ENCODE measurements around the gene FAM163A. TPM values are rescaled to one million over a fixed set of nuclear protein-coding genes. Genes with fewer than 3 reads are reported as not detected.

Gene FAM163A
- total RNA-seq, 1 donor from 2014 or later = 0.27 TPM

DNA sequence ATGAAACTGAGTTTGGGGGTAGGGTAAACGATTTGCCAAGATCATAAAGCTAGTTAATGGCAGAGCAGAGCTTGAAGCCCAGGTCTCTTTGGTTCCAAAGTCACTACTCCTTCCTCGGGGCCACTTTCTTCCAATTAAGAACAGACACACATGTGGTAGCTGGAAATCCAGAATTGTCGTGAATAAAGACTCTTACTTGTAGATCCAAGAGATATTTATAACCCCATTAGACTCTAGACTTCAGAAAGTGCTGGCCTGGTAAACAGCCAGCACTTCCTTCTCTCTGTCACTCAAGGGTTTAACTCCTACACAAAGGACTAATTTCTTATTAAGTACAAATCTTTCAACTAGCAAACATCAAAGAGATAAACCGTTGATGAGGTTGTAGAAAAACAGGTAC lies 2.7 kb downstream of the FAM163A start:
- intact Hi-C loops (cut with micrococcal nuclease) = no loop called here
- DNase-seq = no peak
- ATAC-seq = no peak

DNA sequence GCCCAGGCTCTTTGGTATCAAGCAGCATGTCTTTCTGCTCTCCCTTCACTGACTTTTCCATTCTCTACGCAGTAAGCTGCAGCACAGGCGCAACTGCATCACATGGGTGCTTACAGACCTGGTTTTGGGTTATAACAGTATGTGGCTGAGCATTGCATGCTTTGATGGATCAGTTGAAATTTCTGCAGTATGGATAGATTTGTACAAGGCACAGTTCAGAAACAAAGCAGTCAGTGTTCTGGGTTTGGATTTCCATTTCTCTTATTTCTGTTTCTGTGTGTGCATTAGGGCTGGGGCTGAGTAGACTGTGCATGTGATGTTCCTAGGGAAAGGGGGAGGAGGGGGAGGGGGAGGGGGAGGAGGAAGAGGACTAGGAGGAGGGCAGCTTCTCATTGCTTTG lies 4.5 kb downstream of the FAM163A start:
- ATAC-seq (no peak), DNase-seq (no peak)
- intact Hi-C loops (cut with micrococcal nuclease) = no loop called here

DNA sequence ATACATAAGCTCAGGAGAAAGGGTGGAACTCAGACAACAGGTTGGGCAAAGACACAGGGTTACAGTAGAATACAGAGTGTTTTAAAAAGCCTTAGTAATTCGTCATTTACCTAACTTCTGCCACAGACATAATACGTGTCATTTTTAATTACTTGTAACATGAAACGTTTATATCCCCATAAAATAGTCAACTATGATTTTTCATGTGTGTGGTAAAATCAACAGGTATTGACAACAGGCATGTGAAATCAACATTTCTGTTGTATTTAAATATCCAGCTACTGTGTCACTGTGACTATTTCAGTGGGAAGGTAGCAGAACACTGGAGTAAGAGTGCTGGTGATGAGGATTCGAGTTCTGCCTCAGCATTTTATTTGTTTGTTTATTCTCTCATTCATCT lies 5.7 kb downstream of the FAM163A start:
- ATAC-seq (no peak), DNase-seq (no peak)
- intact Hi-C loops (cut with micrococcal nuclease) = no loop called here

DNA sequence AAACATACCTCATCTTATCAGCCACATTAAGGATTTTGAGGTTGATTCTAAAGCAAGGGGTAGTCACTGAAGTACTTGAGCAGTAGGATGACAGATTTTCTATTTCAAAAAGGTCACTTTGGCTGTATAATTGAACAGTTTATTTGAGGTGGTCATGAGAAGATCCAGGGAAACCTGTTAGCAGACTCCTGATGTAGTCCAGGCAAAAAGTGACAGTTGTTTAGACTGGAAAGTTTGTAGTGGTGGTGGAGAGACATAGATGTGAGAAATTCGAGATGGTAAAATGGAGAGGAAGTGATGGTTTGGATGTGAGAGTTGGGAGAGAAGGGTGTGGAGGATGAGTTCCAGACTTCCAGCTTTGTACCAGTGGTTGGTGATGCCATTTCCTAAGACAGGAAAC lies 7.5 kb downstream of the FAM163A start:
- ATAC-seq = no peak
- no peak for DNase-seq
- intact Hi-C loops (cut with micrococcal nuclease) = no loop called here

DNA sequence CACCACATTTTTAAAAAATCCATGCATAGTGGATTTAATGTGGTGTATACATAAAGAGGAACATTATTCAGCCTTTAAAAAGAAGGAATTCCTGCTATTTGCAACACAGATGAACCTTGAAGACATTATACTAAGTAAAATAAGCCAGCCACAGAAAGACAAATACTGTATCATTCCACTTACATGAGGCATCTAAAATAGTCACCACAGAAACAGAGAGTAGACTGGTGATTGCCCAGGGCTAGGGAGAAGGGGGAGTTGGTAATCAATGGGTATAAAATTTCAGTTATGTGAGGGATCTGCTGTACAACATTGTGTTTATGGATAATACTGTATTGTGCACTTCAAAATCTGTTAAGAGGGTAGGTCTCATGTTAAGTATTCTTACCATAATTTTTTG lies 10.0 kb downstream of the FAM163A start:
- DNase-seq (no peak), ATAC-seq (no peak)
- intact Hi-C loops (cut with micrococcal nuclease) = no loop called here

DNA sequence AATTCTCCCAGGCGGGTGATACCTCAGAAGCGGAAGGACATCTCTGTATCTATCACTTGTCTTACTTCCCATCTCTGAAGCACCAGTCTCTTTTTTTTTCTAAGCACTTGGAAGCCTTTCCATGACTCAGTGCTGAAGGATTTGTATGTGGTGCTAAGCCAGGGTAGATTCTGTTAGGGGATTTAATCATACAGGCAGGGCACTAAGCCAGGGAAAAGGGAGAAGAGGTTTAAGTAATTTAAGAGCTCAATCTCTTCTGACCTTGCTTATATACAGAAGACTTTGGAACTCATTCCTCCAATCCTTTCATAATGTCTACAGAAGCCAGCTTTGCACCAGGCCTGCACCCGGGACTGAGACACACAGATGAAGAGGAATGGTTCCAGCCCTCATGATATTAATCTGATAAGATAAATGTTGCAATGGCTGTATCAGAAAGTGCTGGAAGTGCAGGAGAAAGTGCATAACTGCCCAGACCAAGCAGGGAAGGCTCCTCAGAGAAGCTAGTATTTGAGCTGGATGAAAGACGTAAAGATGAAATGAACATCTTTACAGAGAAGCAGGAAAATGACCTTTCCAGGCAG lies 11.0 kb downstream of the FAM163A start:
- DNase-seq (no peak), ATAC-seq (peak; percentile 34)
- intact Hi-C loops (cut with micrococcal nuclease) = no loop called here

DNA sequence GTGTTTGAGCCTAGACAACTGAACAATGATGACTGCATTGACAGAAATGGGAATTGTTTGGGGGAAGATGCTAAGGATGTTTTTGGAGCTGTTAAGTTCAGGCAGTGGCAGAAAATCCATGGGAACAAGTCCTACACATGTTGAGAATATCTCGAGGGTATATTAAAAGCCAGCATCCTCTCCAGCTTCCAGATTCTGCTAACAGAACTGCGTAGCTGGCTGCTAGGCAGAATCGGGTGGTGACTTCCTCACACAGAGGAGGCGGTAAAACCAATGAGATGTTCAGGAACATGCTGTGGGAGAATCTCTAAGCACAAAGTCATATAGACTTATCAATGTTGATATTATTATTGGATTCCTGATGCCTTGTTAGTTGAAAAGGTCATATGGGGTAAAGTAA lies 14.8 kb downstream of the FAM163A start:
- intact Hi-C loops (cut with micrococcal nuclease) = no loop called here
- ATAC-seq = peak; percentile 30
- DNase-seq = no peak

DNA sequence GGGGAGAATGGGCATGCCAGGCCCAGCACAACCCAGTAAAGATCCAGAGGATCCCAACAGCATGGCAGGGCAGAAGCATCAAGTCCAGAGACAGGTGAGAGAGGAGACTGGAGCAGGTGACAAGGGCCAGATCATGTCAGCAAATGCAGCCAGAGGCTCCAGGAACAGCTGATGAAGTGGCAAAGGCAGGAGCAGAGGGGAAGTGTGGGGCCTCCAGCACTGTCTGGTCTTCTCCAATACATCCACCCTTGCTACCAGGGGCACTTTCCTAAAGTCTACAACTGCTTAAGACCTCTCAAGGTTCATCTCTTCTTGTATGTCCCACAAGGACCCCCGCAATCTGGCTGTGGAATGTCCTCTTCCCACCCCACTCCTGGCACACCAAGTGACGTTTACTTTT lies 17.4 kb downstream of the FAM163A start:
- no peak for ATAC-seq
- intact Hi-C loops (cut with micrococcal nuclease) = no loop called here
- no peak for DNase-seq

DNA sequence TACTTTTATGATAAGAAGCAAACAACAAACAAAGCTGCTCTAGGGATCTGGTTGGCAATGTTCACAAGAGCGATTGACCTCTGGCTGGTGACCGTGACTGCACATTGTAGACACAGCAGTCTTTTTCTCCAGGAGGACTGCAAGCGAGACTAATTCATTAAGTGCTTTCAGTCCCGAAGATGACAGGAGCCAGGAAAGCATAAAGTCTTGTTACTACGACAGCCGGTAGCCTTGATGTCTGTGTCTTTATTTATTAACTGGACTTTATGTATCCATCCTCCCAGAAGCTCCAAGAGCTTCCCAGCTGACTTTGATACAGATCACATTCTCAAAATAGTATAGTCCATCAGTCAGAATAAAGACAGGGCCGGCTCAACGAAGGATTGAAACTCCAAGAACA lies 18.2 kb downstream of the FAM163A start:
- intact Hi-C loops (cut with micrococcal nuclease) = no loop called here

DNA sequence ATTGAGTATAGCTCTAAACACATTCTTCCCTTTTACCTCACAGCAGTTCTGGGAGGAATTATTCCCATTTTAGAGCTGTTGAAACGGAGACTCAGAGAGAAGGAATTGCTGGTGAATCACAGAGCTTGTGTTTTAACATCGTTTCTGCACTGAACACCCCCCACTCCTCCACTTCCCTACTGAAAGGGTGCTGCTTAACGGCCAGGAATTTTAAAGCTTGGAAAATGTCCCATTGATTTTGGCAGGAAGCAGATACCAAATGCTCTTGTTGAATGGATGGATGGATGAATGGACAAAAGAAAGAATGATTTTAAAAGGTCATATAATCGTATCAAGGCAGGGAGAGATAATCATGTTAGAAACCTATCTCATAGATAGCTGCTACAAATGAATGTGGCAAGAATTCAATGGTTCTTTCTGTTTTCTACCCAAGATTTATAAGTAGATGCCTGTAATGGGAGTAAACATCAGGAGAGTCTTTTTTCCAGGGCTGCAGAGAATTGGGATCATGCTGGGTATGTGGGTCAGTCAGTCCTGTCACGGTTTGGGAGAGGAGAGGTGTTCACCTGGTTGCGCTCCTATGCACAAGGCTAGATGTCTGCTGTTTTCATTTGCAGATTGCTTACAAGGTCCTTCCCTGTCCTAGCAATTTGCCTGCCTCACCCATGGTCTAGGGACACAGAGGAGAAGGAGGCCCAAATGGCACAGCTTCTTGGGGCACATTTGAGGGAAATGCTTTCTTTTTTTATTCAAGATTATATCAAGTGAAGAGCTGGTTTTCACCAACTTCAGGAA lies 19.0 kb downstream of the FAM163A start:
- ATAC-seq (no peak), DNase-seq (no peak)
- intact Hi-C loops (cut with micrococcal nuclease) = no loop called here

More for the DNA sequence above, 18.2 kb downstream of the FAM163A start:
- no peak for ATAC-seq
- DNase-seq = no peak

DNA sequence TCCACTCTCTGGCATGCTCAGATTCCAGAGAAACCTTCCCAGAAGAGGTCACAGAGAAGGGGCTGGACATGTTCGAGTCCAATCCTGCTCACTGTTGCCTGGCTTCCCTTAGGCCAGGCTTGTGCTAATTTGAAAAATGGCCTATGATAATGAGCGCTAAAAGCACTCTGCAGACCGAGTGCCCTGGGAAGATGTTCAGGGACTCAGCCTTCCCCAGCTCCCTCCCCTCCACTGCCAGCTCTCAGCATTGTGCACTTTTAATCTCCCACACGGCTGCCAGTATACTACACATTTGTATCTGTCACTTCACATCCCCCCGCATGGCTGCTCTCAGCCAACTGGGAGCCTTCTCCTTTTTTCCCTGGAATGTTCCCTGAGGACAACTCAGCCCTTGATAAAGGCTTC lies 24.1 kb downstream of the FAM163A start:
- no peak for DNase-seq
- intact Hi-C loops (cut with micrococcal nuclease) = no loop called here
- ATAC-seq = no peak

DNA sequence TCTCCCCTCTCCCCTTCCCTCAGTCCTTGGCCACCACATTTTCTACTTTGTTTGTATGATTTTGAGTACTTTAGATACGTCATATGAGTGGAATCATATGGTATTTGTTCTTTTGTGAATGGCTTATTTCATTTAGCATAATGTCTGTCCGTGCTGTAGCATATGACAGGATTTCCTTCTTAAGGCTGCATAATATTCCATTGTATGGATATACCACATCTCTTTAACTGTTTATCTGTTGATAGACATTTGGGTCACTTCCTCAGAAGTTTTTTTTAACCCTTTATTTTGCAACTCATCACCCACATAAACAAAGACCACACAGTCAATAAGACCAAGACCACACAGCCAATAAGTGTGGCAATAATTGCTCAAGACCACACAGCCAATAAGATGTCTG lies 24.9 kb downstream of the FAM163A start:
- ATAC-seq = no peak
- no peak for DNase-seq
- intact Hi-C loops (cut with micrococcal nuclease) = no loop called here

DNA sequence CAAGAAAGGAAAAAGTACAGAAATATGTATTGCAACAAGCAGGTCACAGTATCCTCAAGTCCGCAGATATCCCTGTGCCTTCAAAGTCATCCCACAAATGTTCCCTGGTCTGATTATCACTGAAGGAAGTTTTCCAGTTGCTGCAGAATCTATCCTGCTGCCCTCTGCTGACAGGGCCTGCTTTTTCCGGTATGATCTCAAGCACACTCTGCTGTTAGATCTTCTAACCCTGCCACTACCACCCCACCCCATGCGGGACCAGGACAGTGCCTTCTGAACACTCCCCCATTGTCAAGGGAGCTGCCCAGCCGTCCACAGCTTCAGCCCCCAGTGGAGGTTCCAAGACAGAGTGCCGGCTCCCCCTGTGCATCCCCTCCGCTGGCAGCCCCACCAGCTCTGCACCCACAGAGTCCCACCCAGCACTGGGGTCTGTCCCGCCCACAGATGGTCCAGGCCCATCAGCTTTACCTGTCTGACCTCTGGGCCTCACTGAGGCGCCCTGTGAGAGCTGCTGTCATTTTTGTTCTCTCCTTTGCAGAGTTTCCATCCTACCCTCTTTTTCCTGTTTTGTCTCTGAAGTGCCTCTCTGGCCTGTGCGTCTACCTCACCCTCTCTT lies 27.9 kb downstream of the FAM163A start:
- no peak for DNase-seq
- ATAC-seq = no peak
- intact Hi-C loops (cut with micrococcal nuclease) = no loop called here

DNA sequence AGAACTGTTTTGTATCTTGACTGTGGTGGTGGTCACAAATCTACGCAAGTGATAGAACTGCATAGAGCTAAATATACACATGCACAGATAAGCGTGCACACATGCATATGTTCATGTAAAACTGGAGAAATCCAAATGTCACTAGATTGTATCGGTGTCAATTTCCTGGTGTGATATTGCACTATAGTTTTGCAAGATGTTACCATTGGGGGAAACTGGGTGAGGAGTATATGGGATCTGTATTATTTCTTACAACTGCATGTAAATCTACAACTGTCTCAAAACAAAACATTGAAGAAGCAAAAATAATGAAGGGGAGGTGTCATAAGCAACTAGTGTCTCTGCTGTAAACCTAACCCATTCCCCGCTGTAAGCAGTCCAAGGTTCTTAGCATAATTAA lies 30.2 kb downstream of the FAM163A start:
- no peak for ATAC-seq
- no peak for DNase-seq
- intact Hi-C loops (cut with micrococcal nuclease) = no loop called here

DNA sequence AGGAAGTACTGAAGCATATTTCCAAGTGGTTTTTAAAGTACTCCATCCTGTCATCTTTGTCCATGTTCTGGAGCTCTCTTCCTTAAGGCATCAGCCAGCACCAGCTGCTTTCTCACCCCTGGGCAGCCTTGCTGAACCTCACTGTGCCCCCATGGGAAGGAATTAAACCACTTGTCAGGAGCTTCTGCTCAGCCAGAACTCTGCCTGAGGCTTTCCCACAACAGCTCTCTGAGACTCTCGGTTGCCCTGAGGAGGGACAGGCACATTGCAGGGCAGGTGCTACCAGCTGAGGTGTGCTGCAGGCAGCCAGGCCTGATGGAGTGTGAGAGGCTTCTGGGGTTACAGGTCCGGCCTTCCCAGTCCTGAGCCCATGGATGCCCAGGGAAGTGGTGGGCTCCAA lies 30.9 kb downstream of the FAM163A start:
- DNase-seq (no peak), ATAC-seq (no peak)
- intact Hi-C loops (cut with micrococcal nuclease) = no loop called here

DNA sequence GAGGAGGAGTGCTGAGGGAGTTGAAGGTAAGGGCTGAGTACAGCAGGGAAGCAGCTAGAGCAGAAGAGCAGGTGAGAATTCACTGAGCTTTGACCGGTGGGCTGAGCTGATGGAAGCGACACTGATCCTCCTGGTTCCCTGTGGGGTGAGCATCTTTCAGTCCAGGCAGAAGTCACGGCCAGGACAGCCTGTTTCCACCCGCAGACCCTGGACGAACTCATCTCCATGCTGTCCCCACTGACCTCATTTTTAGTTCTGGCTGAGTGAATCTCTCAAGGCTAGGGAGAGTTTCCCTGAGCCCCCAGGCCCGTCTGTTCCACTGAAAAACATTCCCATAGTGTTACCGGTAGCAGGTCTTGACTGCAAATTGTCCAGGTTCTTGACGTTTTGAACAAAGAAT lies 31.5 kb downstream of the FAM163A start:
- DNase-seq = no peak
- intact Hi-C loops (cut with micrococcal nuclease) = no loop called here
- ATAC-seq = no peak

DNA sequence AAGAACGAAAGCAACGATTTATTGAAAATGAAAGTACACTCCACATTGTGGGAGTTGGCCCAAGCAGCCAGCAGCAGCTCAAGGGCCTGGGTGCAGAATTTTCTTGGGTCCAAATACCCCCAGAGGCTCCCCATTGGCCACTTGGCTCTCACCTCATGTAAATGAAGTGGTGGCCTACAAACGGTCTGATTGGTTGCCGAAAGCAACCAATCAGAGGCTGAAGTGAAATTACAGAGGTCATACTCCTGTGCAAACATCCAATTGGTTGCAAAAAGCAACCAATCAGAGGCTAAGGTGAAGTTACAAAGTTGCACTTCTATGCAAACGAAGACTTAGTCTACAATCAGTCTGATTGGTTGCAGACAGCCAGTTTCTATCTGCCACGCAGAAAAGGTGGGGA lies 31.9 kb downstream of the FAM163A start:
- ATAC-seq = no peak
- no peak for DNase-seq
- intact Hi-C loops (cut with micrococcal nuclease) = no loop called here

DNA sequence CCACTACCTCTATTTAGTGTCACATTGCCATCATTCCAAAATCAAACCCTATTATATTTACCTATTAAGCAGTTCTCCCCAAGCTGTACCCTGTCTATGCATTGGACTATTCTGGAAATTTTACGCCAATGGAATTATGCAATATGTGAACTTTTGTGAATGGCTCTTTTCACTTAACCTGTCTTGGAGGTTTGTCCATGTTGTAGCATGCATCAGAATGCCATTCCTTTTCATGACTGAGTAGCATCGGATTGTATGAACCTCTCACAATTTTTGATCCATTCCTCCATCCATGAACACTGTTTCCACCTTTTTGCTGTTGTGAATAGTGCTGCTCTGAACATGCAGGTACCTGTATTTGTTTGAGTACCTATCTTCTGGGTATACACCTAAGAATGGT lies 33.7 kb downstream of the FAM163A start:
- DNase-seq = no peak
- intact Hi-C loops (cut with micrococcal nuclease) = no loop called here
- no peak for ATAC-seq

DNA sequence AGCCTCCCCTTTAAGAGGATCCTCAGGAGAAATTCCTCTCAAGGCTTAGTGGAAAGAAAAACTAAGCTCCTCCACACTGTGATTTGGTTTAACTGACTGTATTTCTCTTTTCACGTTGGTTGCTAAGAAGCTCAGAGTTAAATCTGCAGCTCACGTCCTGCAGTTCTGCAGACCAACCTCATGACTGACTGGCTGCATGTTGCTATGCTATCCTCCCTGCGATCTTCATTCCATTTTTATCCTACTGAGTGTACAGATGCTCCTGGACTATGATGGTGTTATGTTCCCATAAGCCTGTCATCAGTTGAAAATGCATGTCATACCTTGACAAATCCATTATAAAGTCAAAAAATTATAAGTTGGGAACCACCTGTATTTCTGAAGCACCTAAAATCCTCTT lies 34.6 kb downstream of the FAM163A start:
- intact Hi-C loops (cut with micrococcal nuclease) = no loop called here
- DNase-seq (no peak), ATAC-seq (no peak)

DNA sequence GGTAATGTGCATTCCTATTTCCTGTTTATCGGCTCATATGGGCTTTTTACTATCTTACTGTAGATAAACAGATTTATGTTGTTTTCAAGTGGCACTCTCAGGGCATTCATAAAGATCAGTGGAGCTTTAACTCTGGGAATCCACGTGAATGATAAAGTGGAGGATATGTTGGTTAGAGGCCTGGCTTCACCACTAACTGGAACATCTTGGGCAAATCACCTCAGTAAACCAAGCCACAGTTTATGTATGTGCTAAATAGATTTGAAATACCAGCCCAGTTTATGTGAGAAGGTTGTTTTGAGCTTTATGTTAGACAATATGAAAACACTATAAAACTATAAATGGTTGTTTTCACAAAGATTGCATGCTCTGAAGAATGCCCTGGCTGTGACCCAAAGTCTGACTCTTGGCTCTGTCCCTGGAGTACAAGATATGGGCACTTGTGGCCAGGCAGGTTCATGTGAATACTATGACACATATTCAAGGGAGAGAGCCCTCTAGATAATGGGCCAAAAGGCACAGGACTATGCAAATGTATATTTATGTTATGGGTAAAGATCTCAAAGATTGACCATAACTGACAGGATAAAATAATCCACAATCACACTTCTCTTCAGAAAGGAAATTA lies 36.7 kb downstream of the FAM163A start:
- ATAC-seq = peak; percentile 62
- DNase-seq = no peak
- intact Hi-C loops (cut with micrococcal nuclease) = no loop called here
